Measurements from ENCODE around the gene PRDM8.

PRDM8 gene

DNA sequence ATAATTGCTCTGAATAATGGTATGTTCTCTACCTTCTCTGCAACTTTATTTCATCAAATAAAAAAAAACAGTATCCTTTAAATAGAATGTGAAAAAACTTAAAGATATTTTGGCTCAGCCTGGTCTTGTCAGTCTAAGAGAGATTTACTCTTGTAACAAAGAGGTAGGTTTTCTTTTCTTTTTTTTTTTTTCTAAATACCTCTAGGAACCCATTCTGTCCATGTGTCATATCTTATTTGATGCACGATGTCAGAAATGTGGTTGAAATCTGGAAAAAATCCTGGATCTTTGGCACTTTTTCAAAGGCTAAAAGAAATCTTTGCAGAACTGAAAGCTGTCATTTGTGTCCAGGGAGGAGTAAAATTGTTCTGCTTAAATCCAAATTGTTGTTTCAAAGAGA lies 51.8 kb downstream of the PRDM8 start:
- no peak overlapping the region for H3K27ac ChIP-seq (ENCODE audit: low read length)
- TF ChIP-seq, protein P1, sequence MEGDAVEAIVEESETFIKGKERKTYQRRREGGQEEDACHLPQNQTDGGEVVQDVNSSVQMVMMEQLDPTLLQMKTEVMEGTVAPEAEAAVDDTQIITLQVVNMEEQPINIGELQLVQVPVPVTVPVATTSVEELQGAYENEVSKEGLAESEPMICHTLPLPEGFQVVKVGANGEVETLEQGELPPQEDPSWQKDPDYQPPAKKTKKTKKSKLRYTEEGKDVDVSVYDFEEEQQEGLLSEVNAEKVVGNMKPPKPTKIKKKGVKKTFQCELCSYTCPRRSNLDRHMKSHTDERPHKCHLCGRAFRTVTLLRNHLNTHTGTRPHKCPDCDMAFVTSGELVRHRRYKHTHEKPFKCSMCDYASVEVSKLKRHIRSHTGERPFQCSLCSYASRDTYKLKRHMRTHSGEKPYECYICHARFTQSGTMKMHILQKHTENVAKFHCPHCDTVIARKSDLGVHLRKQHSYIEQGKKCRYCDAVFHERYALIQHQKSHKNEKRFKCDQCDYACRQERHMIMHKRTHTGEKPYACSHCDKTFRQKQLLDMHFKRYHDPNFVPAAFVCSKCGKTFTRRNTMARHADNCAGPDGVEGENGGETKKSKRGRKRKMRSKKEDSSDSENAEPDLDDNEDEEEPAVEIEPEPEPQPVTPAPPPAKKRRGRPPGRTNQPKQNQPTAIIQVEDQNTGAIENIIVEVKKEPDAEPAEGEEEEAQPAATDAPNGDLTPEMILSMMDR (IDR thresholded peaks at IDR 0.05; ENCODE audit: low read length), result no peak
- TF ChIP-seq EZH2phosphoT487 (IDR thresholded peaks at IDR 0.05; ENCODE audit: low read length) (no peak), EZH2 (optimal IDR thresholded peaks at IDR 0.05; ENCODE audit: low read depth, low read length) (no peak)
- H3K9me2 ChIP-seq (replicated peaks; ENCODE audit: insufficient read depth, low read length), result no peaks in the 10 kb centered on the region
- no peaks in the 10 kb centered on the region for H3F3A ChIP-seq (ENCODE audit: insufficient read depth, low read length)
- no peak overlapping the region for H3K9ac ChIP-seq (ENCODE audit: low read length)
- H3K79me2 ChIP-seq (ENCODE audit: low read length), result no peaks in the 10 kb centered on the region
- H3K4me1 ChIP-seq (ENCODE audit: low read length), result no peaks in the 10 kb centered on the region
- no peaks in the 10 kb centered on the region for H3K9me3 ChIP-seq (replicated peaks; ENCODE audit: insufficient read depth, low read length)
- H4K20me1 ChIP-seq (ENCODE audit: insufficient read depth, low read length), result no peaks in the 10 kb centered on the region
- H3K36me3 ChIP-seq (replicated peaks; ENCODE audit: insufficient read depth, low read length), result no peaks in the 10 kb centered on the region
- H3K4me3 ChIP-seq (ENCODE audit: low read length), result no peak overlapping the region
- DNase-seq, result no peak
- H3K4me2 ChIP-seq (ENCODE audit: low read depth, low read length), result no peak overlapping the region
- no peak overlapping the region for H2AFZ ChIP-seq (ENCODE audit: low read length)
- no peaks in the 10 kb centered on the region for H3K27me3 ChIP-seq (replicated peaks; ENCODE audit: insufficient read depth, low read length)

DNA sequence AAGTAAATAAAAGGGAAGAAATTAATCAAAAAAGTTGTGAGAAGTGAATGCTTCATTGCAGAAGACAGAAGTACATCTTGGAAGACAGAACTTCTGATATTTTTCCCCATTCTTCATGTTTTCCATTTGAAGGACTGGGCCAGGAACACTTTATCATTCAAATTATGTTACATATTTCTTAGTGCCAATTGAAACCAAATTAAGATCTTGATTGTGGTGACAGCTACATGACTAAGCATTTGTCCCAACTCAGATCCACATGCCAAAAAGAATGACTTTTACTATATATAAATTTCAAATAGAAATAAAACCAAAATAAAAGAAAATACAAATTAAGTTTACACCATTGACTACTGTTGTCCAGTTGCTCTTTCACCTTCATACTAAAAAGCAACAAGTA lies 55.1 kb downstream of the PRDM8 start:
- Histone ChIP-seq H3K4me2 (ENCODE audit: low read depth, low read length) (no peak overlapping the region), H3K9me3 (replicated peaks; ENCODE audit: insufficient read depth, low read length) (no peaks in the 10 kb centered on the region), H2AFZ (ENCODE audit: low read length) (no peak overlapping the region), H3K27ac (ENCODE audit: low read length) (no peak overlapping the region), H3K9me2 (replicated peaks; ENCODE audit: insufficient read depth, low read length) (no peaks in the 10 kb centered on the region), H3K79me2 (ENCODE audit: low read length) (no peaks in the 10 kb centered on the region), H3K4me1 (ENCODE audit: low read length) (no peaks in the 10 kb centered on the region), H3K4me3 (ENCODE audit: low read length) (no peak overlapping the region), H3F3A (ENCODE audit: insufficient read depth, low read length) (no peaks in the 10 kb centered on the region), H3K36me3 (replicated peaks; ENCODE audit: insufficient read depth, low read length) (no peaks in the 10 kb centered on the region), H3K9ac (ENCODE audit: low read length) (no peak overlapping the region), H3K27me3 (replicated peaks; ENCODE audit: insufficient read depth, low read length) (no peaks in the 10 kb centered on the region), H4K20me1 (ENCODE audit: insufficient read depth, low read length) (no peaks in the 10 kb centered on the region)
- TF ChIP-seq EZH2 (optimal IDR thresholded peaks at IDR 0.05; ENCODE audit: low read depth, low read length) (no peak), EZH2phosphoT487 (IDR thresholded peaks at IDR 0.05; ENCODE audit: low read length) (no peak)
- TF ChIP-seq, protein P1 (IDR thresholded peaks at IDR 0.05; ENCODE audit: low read length), result no peak
- no peak for DNase-seq

DNA sequence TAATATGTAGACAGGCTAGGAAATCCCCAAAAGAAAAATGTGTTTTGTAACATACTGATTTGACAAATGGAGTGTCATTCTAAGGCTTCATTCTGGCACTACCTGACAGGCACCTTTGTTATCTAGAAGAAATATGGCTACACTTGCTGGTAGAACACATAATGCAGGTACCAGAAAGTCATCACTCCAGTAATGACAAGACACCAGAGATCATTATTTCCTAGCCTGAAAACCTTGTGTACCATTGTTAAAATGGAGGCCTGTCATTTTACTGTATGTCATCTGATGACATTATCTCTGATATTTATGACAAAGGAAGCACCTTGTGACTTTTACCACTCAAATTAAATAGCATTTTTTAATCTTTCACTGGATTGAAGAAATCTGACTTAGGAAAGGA lies 55.6 kb downstream of the PRDM8 start:
- H3K79me2 ChIP-seq (ENCODE audit: low read length), result no peaks in the 10 kb centered on the region
- no peak for DNase-seq
- no peaks in the 10 kb centered on the region for H3K36me3 ChIP-seq (replicated peaks; ENCODE audit: insufficient read depth, low read length)
- H3K9ac ChIP-seq (ENCODE audit: low read length), result no peak overlapping the region
- no peaks in the 10 kb centered on the region for H3K9me2 ChIP-seq (replicated peaks; ENCODE audit: insufficient read depth, low read length)
- no peak overlapping the region for H2AFZ ChIP-seq (ENCODE audit: low read length)
- H3K27me3 ChIP-seq (replicated peaks; ENCODE audit: insufficient read depth, low read length), result no peaks in the 10 kb centered on the region
- H3K27ac ChIP-seq (ENCODE audit: low read length), result no peak overlapping the region
- H3F3A ChIP-seq (ENCODE audit: insufficient read depth, low read length), result no peaks in the 10 kb centered on the region
- TF ChIP-seq, protein P1 (IDR thresholded peaks at IDR 0.05; ENCODE audit: low read length), result no peak
- TF ChIP-seq EZH2phosphoT487 (IDR thresholded peaks at IDR 0.05; ENCODE audit: low read length), result no peak
- no peak for TF ChIP-seq EZH2 (optimal IDR thresholded peaks at IDR 0.05; ENCODE audit: low read depth, low read length)
- H3K9me3 ChIP-seq (replicated peaks; ENCODE audit: insufficient read depth, low read length), result no peaks in the 10 kb centered on the region
- H4K20me1 ChIP-seq (ENCODE audit: insufficient read depth, low read length), result no peaks in the 10 kb centered on the region
- H3K4me2 ChIP-seq (ENCODE audit: low read depth, low read length), result no peak overlapping the region
- H3K4me1 ChIP-seq (ENCODE audit: low read length), result no peaks in the 10 kb centered on the region
- H3K4me3 ChIP-seq (ENCODE audit: low read length), result no peak overlapping the region
